ENCODE measurements around the gene CHDH.

GRCh38 chr3:53803816-53804695 lies 42.2 kb downstream of the CHDH start:
- TF ChIP-seq EZH2 (IDR thresholded peaks at IDR 0.05; ENCODE audit: borderline replicate concordance, low read depth, low read length, severe bottlenecking) (no peak), CTCF (IDR thresholded peaks at IDR 0.05; ENCODE audit: borderline replicate concordance, extremely low read depth, low read length, poor library complexity, severe bottlenecking) (no peak)
